Measurements from ENCODE around the gene EIF4E1B.

EIF4E1B gene

DNA sequence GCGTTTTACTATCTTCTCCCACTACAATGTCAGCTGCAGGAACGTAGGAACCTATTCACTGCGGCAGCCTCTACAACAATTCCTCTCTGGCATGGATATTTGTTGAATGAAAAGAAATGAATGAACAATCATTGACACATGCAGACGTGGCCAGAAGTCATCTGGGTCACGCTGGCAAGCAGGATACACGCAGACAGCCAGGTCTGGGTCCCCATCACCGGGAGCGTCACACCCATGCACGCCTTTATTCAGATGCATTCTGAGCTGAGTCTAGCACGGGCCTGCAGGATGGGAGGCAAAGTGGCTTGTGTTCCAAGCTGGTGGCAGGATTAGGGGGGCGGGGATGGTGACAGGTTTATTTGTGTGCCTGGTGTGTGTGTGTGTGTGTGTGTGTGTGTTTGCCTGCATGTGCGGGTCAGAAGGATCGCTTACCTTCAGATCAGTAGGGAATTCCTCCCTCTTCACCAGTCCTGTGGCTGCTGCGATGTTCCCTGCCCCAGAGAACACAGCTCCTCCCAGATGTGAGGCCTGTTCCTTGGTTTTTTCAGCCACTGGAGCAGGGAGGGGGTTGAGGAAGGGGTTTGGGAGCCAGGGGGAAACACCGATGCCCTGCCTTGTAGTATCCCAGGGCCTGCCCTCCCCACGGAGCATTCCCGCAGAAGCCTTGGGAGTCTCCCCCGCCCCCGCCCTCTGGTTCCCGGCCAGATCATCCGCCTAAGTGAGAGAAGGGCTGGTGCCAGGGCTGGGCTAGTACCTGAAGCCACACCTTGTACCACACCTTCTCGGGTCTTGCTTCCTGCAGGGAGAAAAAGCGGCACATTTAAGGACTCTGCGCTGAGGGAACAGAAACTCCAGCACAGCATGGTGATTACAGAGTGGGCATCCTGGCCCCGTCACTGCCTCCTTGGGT is 4.3 kb upstream of the EIF4E1B start:
- no peak for DNase-seq (ENCODE audit: low read depth in 2 of 3, low spot score in 2 of 3)

DNA sequence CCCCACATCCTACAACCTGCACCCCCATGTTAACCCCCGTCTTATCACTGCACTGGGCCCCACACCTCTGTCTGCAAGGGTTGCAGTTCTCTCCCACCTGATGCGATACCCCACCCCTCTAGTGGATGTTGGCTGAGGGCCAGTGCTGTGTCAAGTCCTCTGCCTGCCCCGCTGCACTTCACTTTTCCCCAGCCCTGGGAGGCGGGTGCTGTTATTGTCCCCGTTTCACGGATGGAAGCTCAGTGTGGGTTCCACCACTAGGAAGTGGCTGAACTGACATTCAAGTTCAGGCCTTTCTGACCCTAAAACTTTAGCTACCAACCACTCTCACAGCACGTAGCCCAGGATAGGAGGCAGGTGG is 3.6 kb upstream of the EIF4E1B start:
- DNase-seq (ENCODE audit: low read depth in 2 of 3, low spot score in 2 of 3), result no peak

DNA sequence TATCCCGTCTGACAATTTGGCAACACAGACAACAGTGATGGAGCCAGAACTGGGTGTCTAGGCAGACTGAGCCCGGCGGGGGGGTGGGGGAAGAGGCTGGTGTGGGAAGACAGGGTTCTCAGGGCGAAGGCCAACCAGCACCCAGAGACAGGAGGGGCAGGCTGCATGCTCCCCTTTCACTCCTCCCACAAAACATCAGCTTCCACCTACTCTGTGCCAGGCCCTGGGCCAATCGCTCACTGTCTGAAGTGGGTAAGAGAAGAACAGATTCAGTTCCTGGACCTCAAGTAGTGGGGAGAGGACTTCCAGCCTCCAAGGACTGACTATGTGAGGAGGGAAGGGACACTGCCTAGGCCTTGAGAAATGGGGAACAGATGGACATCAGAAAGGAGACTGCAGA is 2.9 kb upstream of the EIF4E1B start:
- no peak for DNase-seq (ENCODE audit: low read depth in 2 of 3, low spot score in 2 of 3)

DNA sequence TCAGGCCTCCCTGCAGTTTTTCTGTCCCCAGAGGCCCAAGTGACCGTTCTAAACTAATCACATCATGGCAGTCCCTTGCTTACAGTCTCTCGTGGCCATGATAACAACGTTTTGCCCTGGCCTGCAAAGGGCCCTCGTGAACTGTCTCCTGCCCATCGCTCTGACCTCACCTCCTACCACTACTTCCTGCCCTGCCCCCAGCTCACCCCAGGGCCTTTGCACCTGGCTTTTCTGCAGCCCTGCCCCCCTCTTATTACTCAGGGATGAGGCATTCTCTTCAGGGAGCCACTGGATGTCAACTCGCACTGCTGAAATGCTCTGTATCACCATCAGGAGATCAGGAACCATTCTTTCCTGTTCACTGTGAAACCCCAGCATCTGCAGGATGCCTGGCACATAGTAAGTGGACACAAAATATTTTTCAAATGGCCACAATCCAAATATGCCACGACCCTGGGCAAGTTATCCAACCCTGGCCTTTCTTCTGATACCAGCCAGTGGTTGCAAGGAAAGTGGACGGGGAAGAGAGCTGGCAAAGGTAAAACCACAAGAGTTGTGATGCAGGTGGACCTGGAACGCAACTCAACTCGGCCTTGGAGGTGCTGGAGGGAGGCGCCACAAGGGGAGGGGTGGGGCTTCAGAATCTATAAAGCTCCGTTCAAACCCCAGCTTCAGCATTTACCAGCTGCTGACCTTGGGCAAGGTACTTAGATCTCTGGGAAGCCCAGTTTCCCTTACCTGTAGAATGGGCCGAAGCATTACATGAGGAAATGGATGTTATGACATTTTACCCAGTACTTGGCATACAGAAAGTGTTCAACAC is 1.9 kb upstream of the EIF4E1B start:
- DNase-seq (ENCODE audit: low read depth in 2 of 3, low spot score in 2 of 3), result no peak

DNA sequence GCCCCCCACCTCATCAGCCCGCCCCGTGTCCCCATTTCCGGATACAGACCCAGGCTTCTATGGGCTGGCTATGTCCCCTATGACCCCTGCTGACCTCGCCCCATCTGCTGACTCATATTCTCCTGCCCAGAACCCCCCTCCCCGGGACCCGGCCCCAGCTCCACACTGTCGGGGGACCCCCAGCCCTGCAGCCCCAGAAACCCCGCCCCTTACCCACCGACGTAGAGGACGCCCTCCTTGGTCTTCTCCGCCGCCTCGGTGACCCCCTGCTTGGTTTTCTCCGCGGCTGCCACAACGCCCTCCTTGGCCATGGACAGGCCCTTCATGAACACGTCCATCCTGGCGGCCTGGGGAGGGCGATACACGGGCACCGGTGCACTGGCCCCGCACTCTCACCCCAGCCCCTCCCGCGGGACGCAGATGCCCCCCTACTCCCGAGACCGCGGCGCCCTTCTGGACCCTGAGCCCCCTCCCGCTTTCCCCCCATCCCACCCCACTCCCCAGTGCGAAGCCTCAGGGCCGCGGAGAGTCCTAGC is 1.1 kb upstream of the EIF4E1B start:
- DNase-seq (ENCODE audit: low read depth in 2 of 3, low spot score in 2 of 3), result no peak

DNA sequence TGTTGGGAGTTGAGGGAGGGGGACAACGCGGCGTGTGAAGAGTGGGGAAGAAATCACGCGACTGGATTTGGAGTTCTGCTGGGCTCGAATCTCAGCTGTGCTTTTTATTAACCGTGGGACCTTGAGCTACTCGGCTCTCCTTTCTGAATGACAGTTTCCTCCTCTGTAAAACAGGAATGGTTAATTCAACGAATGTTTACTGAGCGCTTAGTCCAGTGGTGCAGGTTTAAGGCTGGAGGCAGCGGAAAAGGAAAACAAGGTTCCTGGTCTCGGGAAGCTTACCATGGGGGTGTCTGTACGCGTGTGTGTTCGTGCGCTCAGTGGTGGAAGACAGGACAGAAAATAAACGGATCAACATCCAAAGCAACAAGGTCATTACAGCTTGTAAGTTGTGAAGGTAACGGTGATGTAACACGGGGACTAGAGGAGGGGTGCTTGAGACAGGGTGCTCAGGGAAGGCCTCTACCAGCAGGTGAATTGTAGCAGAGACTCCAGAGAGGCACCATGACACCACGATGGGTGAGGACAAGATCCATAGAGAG is 277 bp downstream of the EIF4E1B start:
- DNase-seq (ENCODE audit: low read depth in 2 of 3, low spot score in 2 of 3), result no peak

DNA sequence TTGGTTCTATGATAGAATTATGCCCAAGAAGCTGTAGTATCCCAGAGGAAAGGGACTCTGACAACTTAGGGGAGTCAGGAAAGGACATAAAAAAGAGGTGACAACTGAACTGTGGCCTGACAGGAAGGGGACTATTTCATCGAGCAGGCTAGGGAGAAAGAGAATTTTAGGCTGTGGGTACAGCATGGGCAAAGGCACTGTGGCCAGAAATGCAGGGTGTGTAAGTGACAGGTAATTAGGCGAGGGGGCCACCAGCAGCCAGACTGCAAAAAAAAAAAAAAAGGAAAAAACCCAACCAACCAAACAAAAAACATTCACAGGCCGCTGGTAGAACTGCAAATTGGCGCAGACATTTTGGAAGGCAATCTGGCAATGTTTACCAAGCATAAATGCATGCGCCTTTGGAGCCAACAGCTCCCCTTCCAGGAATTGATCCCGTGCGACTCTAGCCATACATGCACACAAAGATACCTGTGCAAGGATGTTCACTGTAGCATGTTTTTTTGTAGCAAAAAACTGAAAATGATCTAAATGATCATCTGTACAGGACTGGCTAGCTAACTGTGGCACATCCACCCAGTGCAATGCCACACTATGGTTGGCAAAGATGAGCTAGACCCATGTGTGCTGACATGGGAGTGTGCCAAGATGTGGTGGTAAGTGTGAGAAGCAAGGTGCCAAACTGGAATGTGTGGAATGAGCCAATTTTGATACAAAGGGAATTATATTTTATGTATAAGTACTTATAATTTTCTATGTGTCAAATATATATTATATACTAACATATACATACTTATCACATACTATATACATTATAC is 1.1 kb downstream of the EIF4E1B start:
- no peak for DNase-seq (ENCODE audit: low read depth in 2 of 3, low spot score in 2 of 3)

DNA sequence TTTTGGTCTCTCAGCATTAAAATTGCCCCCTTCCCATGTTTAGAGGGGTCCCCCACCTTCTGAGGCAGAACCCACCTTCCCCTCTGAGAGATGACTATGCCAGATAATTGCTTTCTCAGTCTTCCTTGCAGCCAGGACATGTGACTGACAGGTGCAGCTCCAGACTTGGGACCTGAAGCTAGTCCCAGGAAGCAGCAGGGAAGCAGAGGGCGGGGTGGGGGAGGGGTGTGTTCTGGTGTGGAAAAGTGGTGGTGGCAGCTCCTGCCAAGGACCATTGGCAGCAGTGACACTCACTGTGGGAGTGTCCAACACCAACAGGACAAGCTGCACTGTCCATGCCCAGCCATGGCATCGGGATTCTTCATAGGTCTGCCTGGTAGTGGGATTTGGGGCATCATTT is 2.3 kb downstream of the EIF4E1B start:
- no peak for DNase-seq (ENCODE audit: low read depth in 2 of 3, low spot score in 2 of 3)

DNA sequence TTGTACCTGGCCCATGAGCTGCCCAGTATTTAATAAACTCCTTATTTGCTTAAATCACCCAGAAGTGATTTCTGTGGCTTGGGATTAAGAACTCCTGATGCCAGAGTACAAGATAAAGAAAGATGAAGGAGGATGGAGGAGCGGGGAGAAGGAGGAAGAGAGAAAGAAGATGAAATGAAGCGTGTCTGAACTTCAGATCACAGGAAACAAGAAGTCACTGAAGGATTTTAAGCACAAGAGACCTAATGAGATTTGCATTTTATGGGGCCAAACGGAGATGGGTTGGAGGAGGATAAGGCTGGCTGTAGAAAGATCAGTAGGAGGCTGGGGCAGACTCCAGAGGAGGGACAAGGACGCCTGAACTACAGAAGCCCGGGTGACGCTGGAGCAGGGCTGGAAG is 3.1 kb downstream of the EIF4E1B start:
- no peak for DNase-seq (ENCODE audit: low read depth in 2 of 3, low spot score in 2 of 3)

DNA sequence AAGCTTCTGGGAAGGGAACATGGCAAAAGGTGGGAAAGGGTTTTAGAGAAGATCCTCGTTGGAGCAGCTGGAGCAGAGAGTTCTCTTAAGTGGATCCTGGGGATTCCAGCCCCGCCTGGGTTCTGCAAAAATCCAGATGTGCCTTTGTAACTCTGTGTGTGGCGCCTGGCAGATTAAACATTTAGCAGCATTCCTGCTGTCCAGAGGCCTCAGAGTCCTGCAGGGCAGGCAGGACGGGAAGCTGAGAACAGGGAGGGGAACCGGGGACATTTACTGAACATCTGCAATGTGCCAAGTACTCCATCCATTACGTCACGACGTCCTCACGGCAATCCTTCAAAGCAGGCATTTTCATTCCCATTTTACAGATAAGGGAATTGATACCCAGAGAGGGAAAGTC is 6.0 kb downstream of the EIF4E1B start:
- no peak for DNase-seq (ENCODE audit: low read depth in 2 of 3, low spot score in 2 of 3)

DNA sequence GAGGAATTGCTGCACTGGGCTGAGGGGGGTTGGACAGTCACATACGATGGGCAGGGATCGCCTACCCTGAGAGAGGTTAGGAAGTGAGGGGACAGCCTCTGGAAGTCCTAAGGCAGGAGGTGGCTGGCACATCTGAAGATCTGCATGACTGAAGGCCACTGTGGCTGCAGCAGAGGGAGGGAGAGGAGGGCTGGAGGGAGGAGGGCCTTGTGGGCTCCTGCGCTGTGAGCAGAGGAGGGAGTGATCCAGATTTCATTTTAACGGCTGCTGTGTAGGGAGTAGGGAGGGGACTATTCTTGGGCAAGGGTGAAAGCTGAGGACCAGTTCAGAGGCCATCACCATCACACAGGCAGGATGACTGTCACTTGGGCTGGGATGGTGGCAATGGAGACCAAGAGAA is 7.1 kb downstream of the EIF4E1B start:
- no peak for DNase-seq (ENCODE audit: low read depth in 2 of 3, low spot score in 2 of 3)

DNA sequence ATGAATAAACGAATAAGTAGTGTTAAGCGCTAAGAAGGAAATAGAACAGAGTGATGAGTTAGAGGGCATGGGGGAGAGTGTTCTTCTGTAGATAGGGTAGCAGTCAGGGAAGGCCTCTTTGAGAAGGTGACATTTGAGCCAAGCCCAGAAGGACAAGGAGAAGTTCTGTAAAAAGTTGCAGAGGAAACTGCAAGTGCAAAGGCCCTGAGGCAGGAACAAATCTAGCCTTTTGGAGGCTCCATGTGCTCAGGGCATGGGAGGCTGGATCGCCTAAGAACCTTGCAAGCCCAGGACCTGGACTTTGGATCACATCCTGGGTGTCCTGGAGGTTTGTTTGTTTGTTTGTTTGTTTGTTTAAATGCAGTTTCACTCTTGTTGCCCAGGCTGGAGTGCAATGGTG is 8.0 kb downstream of the EIF4E1B start:
- DNase-seq (ENCODE audit: low read depth in 2 of 3, low spot score in 2 of 3), result no peak

DNA sequence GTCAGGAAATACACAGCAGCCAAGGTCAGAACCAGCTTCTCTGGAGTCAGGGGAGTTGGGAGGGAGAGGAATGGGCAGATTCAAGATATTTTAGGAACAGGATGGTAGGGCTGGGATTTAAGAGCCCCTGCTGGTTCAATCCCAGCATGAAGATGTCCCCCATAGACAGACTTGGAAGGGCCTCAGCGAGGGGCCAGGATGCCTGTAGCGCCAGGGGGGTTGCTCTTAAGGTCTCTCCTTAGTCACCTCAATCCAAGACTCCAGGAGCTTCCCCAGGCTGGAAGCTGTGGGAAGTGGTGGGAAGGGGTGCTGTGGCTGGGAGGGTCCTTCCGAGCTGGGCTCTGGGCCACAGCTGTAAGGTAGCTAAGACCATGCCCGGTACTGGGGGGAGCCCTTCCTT is 8.7 kb downstream of the EIF4E1B start:
- no peak for DNase-seq (ENCODE audit: low read depth in 2 of 3, low spot score in 2 of 3)

DNA sequence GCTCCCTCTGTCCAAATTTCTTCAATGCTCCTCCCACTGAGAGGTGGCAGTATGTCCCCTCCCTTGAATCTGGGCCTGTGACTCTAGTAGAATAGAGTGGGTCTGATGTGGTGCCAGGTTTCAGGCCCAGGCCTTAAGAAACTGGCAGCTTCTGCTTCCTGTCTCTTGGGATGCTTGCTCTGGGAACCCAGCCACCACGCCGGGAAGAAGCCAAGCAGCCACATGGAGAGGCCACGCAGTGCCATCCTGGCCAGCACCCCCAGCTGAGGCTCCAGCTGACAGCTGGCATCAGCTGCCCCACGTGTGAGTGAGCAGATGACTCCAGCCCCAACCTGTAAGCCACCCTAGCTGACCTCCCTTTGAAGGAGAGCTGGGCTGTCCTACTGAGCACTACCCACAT is 9.5 kb downstream of the EIF4E1B start:
- DNase-seq (ENCODE audit: low read depth in 2 of 3, low spot score in 2 of 3), result no peak

DNA sequence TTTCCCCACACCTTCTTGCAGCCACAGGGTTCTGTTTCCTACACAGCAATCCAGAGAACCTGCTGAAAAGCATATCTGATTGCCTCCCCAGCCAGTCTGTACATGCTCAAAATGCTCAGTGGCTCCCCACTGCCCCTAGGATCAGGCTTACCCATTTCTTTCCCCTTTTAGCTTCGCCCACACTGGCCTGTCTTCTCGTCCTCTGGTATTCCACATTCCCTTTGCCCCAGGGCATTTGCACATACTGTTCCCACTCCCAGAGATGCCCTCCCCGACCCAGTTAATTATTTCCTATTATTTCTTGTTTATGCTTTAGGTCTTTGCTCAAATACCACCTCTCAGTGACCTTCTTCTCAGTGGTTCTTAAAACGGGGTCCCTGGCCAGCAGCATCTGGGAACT is 10.1 kb downstream of the EIF4E1B start:
- no peak for DNase-seq (ENCODE audit: low read depth in 2 of 3, low spot score in 2 of 3)

DNA sequence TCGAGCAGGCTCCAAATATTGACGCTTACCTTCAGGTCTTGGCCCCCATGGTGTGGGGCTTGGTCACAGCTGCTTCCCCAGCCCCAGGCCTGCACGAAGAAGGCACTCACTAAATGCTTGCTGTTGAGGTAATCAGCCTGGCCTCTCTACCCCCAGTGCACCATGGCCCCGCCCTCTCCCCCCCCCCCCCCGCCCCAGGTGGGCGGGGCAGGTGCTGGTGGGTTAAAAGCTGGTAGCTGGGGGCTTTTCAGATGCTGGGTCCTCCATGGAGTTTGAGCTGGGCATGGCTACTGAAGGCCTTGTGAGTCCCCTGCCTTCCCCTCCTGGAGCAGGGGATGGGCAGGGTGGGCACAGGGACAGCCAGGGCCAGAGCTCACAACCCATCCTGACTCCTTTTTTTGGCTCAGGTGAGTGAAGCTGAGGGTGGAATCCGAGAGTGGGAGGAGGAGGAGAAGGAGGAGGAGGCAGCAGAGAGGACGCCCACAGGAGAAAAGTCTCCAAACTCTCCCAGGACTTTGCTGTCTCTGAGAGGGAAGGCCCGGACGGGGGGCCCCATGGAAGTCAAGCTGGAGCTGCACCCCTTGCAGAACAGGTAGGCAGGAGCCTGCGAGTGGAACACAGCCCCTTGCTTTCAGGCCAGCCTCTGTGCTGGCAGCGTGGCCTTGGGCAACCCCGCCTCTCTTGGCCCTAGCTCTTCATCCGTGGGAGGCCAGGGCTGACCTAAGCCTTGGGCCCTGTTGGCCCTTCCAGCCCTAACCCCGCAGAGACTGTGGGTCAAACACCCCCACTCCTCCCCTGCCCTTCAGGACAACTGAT is 12.4 kb downstream of the EIF4E1B start:
- no peak for DNase-seq (ENCODE audit: low read depth in 2 of 3, low spot score in 2 of 3)

DNA sequence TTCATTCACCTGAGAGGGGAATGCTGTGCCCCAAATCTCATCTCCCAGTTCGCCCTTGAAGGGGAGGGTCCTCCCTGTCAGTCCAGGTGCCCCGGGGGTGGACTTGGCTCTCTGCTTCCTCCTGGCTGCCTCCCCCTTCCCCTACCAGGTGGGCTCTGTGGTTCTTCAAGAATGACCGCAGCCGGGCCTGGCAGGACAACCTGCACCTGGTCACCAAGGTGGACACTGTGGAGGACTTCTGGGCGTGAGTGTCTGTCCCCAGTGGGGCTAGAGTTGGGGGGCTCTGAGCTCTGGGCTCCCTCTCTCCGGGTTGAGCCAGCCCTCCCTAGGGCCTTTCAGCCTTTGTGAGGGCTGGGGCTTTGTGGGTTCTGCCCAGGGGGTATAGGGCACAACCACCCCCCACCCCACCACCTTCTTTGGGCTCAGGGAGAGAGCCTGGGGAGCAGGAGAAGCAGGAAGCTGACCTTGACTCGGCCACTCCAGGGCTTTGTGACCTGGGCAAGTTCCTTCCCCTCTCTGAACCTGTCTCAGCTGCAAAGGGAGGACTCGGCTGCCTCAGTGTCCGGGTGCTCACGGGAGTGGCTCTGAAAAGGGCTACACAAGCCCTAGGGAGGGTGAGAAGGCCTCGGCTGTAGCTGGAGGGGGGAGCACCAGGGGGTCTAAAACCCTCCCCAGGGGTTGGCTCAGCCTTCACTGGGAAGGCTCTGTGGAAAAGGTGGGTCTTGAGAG is 13.2 kb downstream of the EIF4E1B start:
- DNase-seq (ENCODE audit: low read depth in 2 of 3, low spot score in 2 of 3), result no peak

DNA sequence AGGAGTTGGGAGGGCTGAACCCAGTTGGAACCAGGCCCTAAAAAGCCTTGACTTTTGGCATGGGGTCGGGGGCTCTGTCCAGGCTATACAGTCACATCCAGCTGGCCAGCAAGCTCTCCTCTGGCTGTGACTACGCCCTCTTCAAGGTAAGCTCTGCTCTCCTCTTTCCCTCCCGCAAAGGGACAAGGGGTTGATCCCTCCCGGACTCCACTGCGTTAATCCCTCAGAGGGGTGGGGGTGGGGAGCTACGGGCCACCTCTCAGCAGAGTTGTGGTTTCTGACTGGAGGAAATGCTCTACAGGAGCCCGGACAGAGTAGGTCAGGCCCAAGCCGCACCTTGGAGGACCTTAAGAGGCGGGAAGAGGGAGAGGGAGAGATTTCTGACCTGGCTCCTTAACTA is 13.8 kb downstream of the EIF4E1B start:
- no peak for DNase-seq (ENCODE audit: low read depth in 2 of 3, low spot score in 2 of 3)

DNA sequence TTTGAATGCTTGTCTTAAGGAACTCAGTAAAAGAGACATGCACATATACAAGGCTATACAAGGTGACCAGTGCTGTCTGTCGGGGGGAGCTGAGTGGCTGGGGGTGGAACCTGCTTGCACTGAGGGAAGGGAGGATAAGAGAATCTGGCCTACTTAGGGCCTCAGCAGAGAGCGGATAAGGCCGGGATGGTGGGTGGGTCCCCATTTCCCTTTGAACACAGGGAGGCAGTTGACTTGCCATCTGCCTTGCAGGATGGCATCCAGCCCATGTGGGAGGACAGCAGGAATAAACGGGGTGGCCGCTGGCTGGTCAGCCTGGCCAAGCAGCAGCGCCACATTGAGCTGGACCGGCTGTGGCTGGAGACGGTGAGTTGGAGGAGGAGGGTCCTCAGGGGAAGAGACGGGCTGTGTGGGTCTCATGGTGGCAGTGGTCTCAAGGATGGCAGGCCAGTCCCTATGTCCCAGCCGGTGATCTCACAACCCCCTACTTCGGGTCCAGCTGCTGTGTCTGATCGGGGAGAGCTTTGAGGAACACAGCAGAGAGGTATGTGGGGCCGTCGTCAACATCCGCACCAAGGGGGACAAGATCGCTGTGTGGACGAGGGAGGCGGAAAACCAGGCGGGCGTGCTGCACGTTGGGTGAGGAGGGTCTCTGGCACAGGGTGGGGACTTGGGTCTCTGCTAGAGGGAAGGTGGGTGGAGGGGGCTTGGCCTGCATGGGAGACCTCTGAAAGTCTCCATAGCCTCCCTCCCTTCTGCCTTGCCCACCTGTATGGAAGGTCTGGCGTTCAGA is 14.6 kb downstream of the EIF4E1B start:
- no peak for DNase-seq (ENCODE audit: low read depth in 2 of 3, low spot score in 2 of 3)

All from activated CD8-positive, alpha-beta memory T cell treated with anti-CD3 and anti-CD28 coated beads for 48 hours (primary cell).